Measurements from ENCODE around the gene CTSZ. TPM values are rescaled to one million over a fixed set of nuclear protein-coding genes. Genes with fewer than 3 reads are reported as not detected.

Gene CTSZ
- total RNA-seq, 2 donors from 2014 or later: 55.9 to 76.6 TPM

DNA sequence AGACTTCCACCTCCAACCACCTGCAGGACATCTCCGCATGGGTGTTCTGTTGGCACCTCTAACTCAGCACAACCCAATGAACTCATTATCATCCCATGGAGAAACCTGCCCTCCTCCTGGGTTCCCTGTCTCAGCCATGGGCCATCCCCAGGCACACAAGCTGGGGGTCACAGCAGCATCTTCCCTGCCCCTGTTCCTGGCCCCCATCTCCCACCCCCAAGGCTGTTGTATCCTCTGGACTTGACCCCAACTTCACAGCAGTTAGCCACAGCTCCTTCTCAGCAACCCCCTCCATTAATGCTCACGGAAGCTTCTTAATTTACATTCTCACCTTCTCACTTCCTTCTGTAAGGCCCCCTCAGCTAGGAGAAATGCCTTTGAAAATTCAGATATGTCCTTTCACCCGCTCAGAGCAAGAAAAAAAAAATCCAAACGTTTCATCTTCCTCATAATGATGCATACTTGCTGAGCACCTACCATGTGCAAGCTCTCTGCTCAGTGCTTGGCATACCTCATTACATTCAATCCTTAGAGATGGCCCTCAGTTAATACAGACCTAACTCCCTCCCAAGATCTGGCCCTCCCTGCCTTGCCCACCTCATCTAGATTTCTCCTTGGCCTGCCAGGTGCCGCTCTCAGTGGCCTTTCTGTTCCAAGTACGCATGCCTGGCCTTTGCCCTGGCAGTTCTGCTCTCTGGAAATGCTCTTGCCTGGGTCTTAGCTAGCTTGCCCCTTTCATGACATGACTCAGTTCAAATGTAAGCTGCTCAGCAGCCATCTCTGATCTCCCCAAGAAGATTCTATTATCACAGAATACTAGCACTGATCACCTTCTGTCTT is 28.5 kb downstream of the CTSZ start:
- H3K9me3 Mint-ChIP-seq: peaks cover 7% of the 10 kb centered on the region

GRCh38 chr20:58976061-58976730 is 30.9 kb downstream of the CTSZ start:
- Histone ChIP-seq H3K9me3 (ENCODE audit: control insufficient read depth, low read length) (peaks cover 15% of the 10 kb centered on the region), H3K4me1 (ENCODE audit: control insufficient read depth, insufficient read depth, low read length) (no peaks in the 10 kb centered on the region), H3K9ac (ENCODE audit: extremely low read depth, low read length, poor library complexity, severe bottlenecking) (no peak overlapping the region), H3K4me3 (ENCODE audit: low read length) (no peak overlapping the region), H3K27me3 (ENCODE audit: control insufficient read depth, insufficient read depth, low read length, poor library complexity, severe bottlenecking) (no peaks in the 10 kb centered on the region), H3K36me3 (ENCODE audit: control insufficient read depth, insufficient read depth, low read length) (no peaks in the 10 kb centered on the region), H3K27ac (ENCODE audit: low read depth, low read length) (no peak overlapping the region)
- 86 to 90% methylated on average over 2 to 3 of the region's 3 CpGs for WGBS, 2 experiments (ENCODE audit: insufficient coverage in 1 of 2, insufficient read length in 1 of 2)
- no peak for DNase-seq
- Mint-ChIP-seq H3K27me3 (ENCODE audit: insufficient read depth) (peaks cover 2% of the 10 kb centered on the region), H3K27ac (no peak overlapping the region), H3K36me3 (ENCODE audit: low read depth) (no peaks in the 10 kb centered on the region), H3K4me3 (no peak overlapping the region), H3K9me3 (peaks cover 7% of the 10 kb centered on the region), H3K4me1 (peaks cover 14% of the 10 kb centered on the region)
- TF ChIP-seq, protein P1, sequence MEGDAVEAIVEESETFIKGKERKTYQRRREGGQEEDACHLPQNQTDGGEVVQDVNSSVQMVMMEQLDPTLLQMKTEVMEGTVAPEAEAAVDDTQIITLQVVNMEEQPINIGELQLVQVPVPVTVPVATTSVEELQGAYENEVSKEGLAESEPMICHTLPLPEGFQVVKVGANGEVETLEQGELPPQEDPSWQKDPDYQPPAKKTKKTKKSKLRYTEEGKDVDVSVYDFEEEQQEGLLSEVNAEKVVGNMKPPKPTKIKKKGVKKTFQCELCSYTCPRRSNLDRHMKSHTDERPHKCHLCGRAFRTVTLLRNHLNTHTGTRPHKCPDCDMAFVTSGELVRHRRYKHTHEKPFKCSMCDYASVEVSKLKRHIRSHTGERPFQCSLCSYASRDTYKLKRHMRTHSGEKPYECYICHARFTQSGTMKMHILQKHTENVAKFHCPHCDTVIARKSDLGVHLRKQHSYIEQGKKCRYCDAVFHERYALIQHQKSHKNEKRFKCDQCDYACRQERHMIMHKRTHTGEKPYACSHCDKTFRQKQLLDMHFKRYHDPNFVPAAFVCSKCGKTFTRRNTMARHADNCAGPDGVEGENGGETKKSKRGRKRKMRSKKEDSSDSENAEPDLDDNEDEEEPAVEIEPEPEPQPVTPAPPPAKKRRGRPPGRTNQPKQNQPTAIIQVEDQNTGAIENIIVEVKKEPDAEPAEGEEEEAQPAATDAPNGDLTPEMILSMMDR (conservative IDR thresholded peaks at IDR 0.05): no peak

More for the DNA sequence above, 28.5 kb downstream of the CTSZ start:
- no peak overlapping the region for H3K4me3 Mint-ChIP-seq
- Histone ChIP-seq H3K9me3 (ENCODE audit: control insufficient read depth, low read length) (peaks cover 15% of the 10 kb centered on the region), H3K27ac (ENCODE audit: low read depth, low read length) (no peak overlapping the region), H3K36me3 (ENCODE audit: control insufficient read depth, insufficient read depth, low read length) (no peaks in the 10 kb centered on the region), H3K27me3 (ENCODE audit: control insufficient read depth, insufficient read depth, low read length, poor library complexity, severe bottlenecking) (no peaks in the 10 kb centered on the region), H3K4me1 (ENCODE audit: control insufficient read depth, insufficient read depth, low read length) (no peaks in the 10 kb centered on the region), H3K4me3 (ENCODE audit: low read length) (no peak overlapping the region), H3K9ac (ENCODE audit: extremely low read depth, low read length, poor library complexity, severe bottlenecking) (no peak overlapping the region)
- no peak overlapping the region for H3K27ac Mint-ChIP-seq
- peaks cover 23% of the 10 kb centered on the region for H3K4me1 Mint-ChIP-seq
- TF ChIP-seq, protein P1 (conservative IDR thresholded peaks at IDR 0.05): no peak
- 72 to 75% methylated on average over 5 to 6 of the region's 6 CpGs for WGBS, 2 experiments (ENCODE audit: insufficient coverage in 1 of 2, insufficient read length in 1 of 2)
- peaks cover 5% of the 10 kb centered on the region for H3K36me3 Mint-ChIP-seq (ENCODE audit: low read depth)
- DNase-seq: no peak
- H3K27me3 Mint-ChIP-seq (ENCODE audit: insufficient read depth): no peaks in the 10 kb centered on the region

DNA sequence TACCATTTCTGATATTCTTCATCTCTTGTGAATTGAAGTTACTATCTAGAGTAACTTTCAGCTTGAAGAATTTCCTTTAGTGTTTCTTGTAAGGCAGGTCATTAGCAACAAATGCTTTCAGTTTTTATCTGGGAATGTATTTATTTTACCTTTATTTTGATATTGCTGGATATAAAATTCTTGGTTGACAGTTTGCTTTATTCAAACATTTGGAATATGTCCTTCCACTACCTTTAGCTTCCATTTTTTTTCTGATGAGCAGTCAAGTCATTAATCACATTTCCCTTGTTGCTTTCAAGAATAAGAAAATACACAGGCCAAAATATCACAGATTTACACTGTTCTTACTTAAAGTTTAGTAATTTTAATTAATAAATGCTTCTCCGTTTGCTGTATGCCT is 31.7 kb downstream of the CTSZ start:
- H3K9me3 ChIP-seq (ENCODE audit: control insufficient read depth, low read length): peaks cover 15% of the 10 kb centered on the region
- H3K36me3 Mint-ChIP-seq (ENCODE audit: low read depth): no peaks in the 10 kb centered on the region
- DNase-seq: no peak
- peaks cover 7% of the 10 kb centered on the region for H3K9me3 Mint-ChIP-seq
- TF ChIP-seq, protein P1 (conservative IDR thresholded peaks at IDR 0.05): no peak
- 92% methylated on average over 1 of the region's 1 CpG; no CpG with 5 or more reads in 1 of the 2 experiments for WGBS, 2 experiments (ENCODE audit: insufficient coverage in 1 of 2, insufficient read length in 1 of 2)
- H3K4me1 Mint-ChIP-seq: peaks cover 14% of the 10 kb centered on the region
- no peak overlapping the region for H3K27ac Mint-ChIP-seq
- peaks cover 2% of the 10 kb centered on the region for H3K27me3 Mint-ChIP-seq (ENCODE audit: insufficient read depth)
- no peak overlapping the region for H3K4me3 Mint-ChIP-seq
- no peak overlapping the region for H3K9ac ChIP-seq (ENCODE audit: extremely low read depth, low read length, poor library complexity, severe bottlenecking)
- H3K27ac ChIP-seq (ENCODE audit: low read depth, low read length): no peak overlapping the region
- no peaks in the 10 kb centered on the region for H3K27me3 ChIP-seq (ENCODE audit: control insufficient read depth, insufficient read depth, low read length, poor library complexity, severe bottlenecking)
- no peaks in the 10 kb centered on the region for H3K4me1 ChIP-seq (ENCODE audit: control insufficient read depth, insufficient read depth, low read length)
- H3K4me3 ChIP-seq (ENCODE audit: low read length): no peak overlapping the region
- no peaks in the 10 kb centered on the region for H3K36me3 ChIP-seq (ENCODE audit: control insufficient read depth, insufficient read depth, low read length)

Data from endodermal cell (in vitro differentiated cells).